HG03354 (cell line): ENCODE measurements around the gene MAGI2.

ENCODE experiments used
- ATAC-seq: cut with Tn5 transposase; IDR thresholded peaks from one replicate; pipeline ENCODE4 v1.9.1; 2021; ENCODE audit warnings: mild to moderate bottlenecking; ENCODE audit not compliant: unreplicated experiment, poor library complexity, severe bottlenecking

MAGI2 gene

GRCh38 chr7:79320741-79321473, 132.6 kb downstream of the MAGI2 start:
- no peak for ATAC-seq

DNA sequence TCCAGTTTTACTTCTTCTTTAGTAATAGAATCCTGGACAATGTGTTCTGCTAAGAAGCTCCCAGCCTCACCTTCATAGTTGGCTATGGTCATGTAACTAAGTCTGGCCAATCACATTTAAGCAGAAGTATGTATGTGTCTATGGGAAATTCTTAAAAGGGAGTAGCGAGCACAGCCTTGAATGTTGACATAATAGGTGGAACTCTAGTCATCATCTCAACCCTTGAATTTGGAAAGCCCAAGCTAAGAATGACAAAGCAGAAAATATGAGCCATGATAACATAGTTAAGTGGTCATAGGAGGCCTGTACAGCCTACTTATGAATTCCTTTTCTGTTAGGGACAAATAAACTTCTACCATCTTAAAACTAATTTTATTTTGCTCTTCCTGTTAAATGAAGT, 134.1 kb downstream of the MAGI2 start:
- ATAC-seq, result no peak

DNA sequence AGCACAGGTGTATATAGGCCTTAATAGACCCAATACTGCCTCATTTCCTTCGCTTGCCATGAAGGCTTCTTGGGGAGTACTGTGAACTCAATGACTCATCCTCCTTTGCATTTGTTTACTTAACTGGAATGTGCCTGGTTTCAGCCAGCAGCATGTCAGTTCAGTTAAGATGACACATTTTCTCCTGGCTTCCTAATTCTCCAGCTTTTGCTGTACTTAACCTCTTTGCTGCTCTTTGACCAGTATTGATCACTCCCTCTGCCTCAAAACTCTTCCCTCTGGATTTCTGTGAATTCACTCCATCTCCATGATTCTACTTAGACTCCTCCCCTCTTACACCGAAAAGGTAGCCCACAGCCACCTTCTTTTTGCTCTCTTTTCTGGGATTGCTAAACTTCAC, 135.7 kb downstream of the MAGI2 start:
- no peak for ATAC-seq

DNA sequence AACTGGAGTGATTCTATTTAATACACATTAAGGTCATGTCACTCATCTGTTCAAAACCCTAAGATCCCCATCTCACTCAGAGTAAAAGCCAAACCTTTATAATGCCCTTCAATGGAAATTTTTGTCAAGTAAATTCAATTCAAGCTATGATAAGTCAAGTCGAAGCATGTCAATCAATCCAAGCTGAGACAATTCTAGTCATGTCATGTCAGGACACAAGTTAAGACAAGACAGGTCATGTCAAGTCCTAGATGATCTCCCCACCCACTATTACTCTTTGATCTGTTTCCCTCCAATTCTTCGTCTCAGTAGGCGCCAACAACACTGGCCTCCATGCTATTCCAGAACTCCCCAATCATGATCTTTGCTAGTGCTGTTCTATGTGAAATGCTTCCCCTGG, 141.4 kb downstream of the MAGI2 start:
- no peak for ATAC-seq

GRCh38 chr7:79308192-79308591, 145.3 kb downstream of the MAGI2 start:
- no peak for ATAC-seq

- no peak for ATAC-seq
Observed at GRCh38 chr7:79307376-79307775, 146.1 kb downstream of the MAGI2 start.

- no peak for ATAC-seq
Observed at GRCh38 chr7:79304711-79305110, 148.8 kb downstream of the MAGI2 start.

DNA sequence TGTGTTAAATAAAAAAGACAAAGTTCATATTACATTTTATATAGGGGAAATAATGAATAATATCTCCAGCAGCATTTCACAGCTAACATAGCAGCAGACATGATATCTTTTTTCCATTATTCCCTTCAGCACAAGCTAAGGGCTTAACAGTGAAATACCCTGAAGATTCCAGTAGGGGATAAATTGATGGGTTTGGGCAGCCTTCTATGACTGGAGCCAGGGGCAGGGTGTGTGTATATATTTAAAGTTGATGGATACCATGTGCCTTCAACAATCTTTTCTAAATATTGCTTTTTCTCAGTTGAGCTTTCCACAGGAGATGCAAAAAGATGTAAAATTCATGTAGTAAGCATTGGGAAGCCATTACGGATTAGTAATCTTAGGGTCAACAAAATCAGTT, 151.2 kb downstream of the MAGI2 start:
- no peak for ATAC-seq

- no peak for ATAC-seq
Observed at GRCh38 chr7:79301419-79301818, 152.0 kb downstream of the MAGI2 start.

GRCh38 chr7:79300573-79300972, 152.9 kb downstream of the MAGI2 start:
- ATAC-seq, result no peak

- ATAC-seq, result peak; percentile 64
Observed at GRCh38 chr7:79298145-79298760, 155.2 kb downstream of the MAGI2 start.

DNA sequence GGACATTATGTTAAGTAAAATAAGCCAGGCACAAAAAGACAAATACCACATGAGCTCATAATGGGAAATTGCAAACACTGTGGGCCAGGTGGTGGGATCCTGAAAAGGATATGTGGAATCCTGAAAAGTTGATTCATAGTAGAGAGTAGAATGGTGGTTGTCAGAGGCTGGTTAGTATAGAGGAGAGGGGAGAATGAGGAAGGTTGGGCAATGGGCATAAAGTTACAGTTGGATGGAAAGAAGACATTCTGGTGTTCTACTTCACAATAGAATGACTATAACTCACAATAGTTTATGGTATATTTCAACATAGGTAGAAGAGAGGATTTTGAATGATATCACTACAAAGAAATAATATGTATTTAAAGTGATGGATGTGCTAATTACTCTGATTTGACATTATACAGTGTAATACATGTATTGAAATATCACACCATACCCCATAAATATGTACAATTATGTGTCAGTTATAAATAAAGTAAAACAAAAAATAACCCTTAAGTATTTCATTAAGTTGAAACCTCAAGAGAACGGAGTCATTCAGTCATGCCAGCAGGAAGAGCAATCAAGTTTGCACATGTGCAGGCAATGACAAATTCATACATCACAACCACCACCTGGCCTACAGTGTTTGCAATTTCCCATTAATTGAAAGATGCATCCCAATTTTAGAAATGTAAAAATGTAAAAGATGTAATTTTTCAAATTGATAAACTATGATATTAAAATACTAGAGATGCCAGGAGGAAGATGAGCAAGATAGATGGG, 156.7 kb downstream of the MAGI2 start:
- no peak for ATAC-seq

DNA sequence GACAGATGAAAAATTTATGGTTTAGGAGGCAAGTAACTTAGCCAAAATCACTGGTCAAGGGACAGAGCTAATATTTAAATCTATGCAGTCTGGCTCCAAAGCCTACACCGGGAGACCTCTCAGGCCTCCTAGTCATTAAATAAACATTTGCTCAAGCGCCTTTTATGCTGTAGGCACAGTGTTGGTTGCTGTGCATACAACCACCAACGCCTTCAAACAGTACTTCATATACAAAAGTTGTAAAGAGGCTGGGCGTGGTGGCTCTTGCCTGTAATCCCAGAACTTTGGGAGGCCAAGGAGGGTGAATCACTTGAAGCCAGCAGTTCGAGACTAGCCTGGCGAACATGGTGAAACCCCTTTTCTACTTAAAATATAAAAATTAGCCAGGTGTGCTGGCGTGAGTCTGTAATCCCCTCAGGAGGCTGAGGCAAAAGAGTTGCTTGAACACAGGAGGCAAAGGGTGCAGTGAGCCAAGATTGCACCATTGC, 159.8 kb downstream of the MAGI2 start:
- no peak for ATAC-seq

DNA sequence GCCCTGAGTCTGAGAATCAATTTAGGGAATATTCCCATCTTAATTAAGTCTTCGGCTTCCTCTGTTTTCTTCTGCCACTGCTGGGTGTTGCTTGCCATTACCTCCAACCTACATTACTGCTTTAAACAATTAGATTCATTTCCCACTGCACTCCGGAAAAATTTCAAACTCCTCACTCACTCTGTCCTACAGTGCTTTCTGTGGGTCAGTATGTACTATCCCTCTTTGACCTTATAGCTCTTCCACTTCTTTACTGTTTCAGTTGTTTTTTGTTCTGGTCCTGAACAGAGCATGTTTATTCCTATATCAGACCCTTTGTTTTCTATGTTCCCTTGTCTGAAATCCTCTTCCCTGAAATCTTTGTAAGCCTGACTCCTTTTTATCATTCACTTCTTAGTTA, 160.6 kb downstream of the MAGI2 start:
- no peak for ATAC-seq

DNA sequence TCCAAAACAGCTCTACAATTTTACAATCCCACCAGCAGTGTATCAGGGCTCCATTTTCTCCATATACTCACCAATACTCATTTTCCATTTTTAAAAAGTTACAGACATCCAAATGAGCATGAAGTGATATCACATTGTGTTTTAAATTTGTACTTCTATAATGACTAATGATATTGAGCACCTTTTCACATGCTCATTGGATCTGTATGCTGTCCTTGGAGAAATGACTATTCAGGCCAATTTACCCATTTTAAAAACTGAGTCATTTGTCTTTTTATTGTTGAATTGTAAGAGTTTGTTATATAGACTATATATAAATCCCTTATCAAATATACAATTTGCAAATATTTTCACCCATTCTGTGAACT, 162.0 kb downstream of the MAGI2 start:
- ATAC-seq, result no peak

DNA sequence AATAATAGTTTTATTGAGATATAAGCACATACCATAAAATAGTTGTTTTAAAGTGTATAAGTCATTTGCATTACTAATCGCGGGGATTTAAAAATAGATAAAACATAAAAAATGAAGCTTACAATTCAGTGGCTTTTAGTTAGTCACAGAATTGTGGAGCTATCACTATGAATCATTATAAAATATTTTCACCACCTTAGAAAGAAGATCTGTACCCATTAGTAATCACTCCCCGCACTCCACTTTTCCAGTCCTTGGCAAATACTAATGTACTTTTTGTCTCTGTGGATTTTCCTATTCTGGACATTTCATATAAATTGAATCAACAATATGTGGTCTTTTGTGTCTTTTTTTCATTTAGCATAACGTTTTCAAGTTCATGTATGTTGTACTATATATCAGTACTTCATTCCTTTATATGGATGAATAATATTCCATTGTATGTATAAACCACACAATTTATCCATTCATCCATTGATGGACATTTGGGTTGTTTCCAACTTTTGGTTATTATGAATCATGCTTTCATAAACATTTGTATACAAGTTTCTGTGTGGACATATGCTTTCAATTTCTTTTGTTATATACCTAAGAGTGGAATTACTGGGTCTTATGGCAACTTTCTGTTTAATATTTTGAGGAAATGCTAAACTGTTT, 162.5 kb downstream of the MAGI2 start:
- no peak for ATAC-seq

GRCh38 chr7:79290398-79290797, 163.1 kb downstream of the MAGI2 start:
- ATAC-seq, result no peak

- ATAC-seq, result no peak
Observed at GRCh38 chr7:79288655-79289054, 164.8 kb downstream of the MAGI2 start.

- ATAC-seq, result no peak
Observed at GRCh38 chr7:79287981-79288380, 165.5 kb downstream of the MAGI2 start.

DNA sequence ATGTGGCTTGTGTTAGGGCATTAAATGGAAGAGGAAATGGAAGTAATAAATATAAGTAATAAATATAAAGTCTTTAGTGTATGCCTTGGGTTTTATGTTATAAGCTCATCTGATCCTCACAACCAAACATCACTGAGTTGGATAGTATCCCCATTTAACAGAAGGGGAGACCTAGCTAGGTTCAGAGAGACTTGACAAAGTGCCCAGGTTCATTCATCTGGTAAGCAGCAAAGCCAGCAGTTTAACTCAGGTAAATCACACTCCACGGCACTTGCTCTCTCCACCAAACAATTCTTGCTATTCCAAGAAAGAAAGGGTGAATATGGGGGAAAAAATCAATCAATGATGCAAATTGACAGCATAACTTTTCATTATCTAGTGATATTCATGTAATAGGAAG, 167.3 kb downstream of the MAGI2 start:
- no peak for ATAC-seq
